HG03520 (cell line): ENCODE results near the gene JAML.
A peak's percentile ranks its signal among the peaks of the same experiment; 100 is the strongest.

ENCODE experiments used
- ATAC-seq: cut with Tn5 transposase; IDR thresholded peaks from one replicate; pipeline ENCODE4 v1.9.1; 2021; ENCODE audit warnings: mild to moderate bottlenecking, moderate library complexity; ENCODE audit not compliant: unreplicated experiment

The JAML gene

DNA sequence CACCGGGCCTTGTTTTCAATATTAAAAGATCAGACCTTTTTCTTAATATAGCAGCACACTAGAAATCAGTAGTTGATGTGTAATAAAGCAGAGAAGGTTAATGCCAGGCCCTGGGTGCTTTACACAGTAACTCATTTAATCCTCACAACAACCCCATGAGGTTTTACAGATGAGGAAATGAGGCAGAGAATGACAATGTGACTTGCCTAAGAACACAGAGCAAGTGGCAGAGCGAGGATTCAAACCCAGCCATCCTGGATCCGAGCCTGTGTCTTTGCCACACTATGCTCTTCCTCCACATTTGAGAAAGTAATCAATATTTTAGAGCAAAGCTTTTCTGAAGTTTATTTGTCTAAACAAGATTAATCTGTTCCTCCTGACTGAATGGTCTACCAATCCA, 7.2 kb downstream of the JAML start:
- no peak for ATAC-seq

DNA sequence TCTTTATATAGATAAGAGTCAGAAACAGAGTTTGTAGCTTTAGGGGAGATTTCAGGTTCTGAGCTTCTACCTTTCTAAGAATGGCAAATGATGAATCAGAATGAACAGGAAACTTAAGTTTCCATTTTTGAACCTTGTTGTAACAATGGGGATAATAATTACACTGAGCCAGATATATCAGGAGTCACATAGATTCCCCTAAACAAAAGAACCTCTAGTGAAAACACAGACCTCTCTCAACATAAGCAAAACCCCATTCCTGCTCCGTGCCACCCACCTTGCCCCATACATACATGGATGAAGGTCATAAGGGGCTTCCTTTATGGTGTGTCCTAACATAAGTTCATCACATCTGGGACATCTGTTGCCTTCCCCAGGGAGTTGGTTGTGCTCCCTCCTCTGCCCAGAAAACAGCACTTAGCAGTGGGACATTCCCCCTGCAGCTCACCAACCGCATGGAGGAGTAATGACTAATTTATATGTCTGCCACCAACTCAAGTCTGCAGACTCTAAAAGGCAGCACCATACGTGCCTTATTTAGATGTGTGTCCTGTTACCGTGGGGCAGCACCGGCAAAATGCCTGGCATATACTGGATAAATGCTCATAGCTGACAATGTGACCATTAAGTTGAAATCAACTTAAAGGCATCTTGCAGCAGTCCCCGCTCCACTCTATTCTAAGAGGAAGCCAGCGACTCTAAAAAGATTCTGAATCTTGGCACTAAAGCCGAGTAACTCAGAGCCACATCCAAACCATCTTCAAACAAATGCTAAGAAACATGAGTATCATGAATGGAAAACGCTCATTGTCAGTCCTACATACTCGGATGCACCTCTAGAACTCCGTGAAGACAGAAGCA, 8.0 kb downstream of the JAML start:
- ATAC-seq, result peak; percentile 50

DNA sequence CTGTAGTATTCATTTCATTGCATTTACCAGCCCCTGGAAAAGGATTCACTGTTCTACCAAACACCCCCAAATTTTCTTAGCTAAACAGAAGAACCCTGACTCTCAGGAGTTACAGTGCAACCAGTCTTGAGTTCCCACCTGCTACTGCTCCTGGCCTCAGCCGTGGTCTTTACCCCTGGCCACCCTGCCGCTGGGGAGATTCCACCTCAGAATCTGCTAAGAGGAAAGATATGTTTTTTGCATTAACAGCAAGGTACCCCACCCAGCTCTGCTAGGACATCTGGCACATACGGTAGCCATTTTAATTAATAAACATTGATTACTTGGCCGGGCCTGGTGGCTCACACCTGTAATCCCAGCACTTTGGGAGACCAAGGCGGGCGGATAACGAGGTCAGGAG, 9.0 kb downstream of the JAML start:
- ATAC-seq, result no peak

DNA sequence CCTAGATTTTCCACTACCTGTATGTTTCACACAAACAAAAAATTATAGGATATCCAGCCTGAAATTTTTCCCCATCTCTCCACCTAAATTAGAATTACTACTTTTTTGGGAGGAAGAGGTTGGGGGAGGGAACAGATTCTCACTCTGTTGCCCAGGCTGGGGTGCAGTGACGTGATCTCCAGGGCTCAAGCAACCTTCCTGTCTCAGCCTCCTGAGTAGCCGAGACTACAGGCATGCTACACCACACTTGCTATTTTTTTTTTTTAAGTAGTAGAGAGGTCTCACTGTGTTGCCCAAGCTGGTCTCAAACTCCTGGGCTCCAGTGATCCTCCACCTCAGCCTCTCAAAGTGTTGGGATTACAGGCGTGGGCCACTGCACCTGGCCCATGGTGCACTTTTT, 9.5 kb downstream of the JAML start:
- ATAC-seq, result no peak

DNA sequence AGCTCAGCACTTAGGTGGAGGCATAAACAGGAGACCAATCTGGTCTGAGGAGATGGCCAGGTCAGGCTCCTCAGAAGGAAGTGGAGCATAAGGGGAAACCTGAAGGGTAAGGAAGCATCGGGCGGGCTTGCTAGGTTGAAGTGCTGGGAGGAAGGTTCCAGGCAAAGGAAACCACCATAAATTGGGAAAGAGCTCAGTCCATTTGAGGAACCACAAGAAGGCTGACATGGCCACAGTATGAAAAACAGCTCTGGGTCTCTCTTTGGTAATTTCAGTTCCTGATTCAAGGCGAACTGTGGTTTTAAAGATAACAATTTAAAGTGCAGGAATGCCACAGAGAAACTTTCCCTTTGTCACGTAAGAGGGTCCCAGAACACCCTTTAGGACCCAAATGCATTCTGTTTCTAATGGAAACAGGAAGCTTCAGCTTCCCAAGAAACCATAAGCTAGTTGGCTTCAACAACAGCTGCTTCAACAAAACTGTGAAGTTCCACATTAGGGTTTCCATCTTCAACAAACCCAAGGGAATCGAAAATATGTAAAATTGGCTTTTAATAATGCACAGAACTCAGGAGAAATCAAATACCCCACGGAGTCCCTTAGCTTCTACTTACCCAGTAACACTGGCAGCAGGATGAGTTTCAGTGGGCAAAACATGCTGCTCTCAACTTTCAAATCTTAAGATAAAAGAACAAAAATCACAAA, 10.4 kb downstream of the JAML start:
- no peak for ATAC-seq

DNA sequence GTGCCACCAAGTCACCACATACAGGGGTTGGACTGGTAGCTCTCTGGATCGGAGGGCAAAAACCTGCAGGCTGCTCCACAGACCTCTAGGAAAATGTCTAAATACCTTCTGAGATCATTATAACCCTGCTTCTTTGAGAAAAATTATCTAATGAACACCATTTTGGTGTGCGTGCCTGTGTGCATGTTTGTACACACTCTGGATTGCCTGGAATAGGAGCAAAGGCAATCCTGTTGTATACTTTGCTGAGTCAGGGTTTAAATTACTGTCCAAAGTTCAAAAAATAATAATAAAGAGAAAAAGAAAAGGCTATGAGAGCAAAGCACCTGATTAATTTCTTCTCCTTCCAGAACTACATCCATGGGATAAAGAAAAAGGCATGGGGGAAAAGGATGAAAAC, 11.0 kb downstream of the JAML start:
- no peak for ATAC-seq

DNA sequence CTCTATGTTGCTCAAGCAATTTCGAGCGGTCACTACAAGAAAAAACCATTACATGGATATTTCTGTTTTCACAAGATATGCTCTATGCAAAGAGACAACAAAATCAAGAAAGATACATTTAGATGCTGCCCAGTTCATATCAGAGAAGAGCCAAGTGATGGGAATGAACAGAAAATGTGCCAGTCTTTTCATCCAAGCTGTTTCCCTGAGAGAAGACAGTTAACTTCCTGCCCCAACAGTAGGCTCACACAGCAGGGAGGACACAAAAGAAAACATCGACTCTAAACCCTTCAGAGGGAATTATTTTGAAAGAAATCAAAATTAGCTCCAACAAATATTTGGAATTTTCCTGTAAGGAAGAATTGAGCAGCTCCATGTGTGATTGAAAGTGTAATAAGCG, 11.6 kb downstream of the JAML start:
- no peak for ATAC-seq

DNA sequence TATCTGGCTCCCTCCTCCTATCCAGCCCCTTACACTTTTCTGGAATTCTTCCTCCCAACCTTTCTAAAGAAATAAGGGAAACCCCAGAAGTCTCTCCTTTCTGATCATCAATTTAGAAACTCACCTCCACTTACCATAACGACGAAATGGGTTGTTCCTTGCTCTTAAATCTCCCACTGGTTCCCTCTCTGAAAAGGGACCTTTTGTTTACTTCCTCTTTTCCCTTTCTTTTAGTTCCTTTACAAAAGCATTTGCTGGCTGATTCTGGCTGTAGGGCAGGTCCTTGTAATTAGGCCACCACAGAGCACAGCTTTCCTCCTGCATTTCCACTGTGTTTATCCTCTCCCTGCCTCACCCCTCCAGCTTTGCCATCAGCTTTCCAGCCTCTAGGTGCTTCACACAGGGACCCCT, 12.0 kb downstream of the JAML start:
- ATAC-seq, result no peak

DNA sequence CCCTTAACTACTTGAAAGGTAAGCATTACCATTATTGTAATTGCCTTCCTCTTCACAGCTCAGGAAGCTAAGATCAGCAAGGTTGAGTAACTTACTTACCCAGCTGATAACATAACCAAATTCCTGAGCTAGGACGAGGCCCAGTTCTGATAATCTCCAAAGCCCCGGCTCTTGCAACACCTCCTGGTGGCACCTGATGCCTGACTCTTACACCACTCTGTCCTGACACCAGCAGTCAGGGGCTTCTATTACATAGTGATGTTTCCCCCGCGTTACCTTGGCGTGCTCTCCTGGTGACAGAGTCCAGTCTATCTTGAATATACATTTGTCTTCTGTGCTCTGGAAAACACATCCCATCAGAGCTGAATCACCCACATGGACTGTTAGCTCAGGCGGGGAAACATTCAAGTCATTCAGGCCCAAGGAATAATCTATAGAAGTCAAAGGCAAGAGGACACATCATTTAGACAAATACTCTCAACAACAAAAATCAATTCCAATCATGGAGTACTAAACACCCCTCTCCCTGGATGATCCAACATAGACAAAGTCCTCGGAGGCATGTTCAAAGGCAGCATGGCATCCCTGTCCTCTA, 12.6 kb downstream of the JAML start:
- no peak for ATAC-seq

DNA sequence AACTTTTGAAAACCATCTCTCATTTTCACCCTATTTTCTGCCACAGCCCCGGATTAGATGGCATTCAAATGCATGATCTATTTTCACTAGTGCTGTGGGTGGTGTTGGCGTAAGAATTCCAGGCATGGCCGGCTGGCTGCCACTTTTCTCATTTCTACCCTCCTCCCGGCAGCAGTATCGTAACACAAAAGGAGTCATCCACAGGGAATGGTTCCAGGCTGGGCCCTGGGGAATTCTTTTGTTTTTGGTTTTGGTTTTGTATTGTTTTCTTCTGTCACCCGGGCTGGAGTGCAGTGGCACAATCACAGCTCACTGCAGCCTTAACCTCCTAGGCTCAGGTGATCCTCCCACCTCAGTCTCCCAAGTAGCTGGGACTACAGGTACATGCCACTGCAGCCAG, 13.8 kb downstream of the JAML start:
- no peak for ATAC-seq

DNA sequence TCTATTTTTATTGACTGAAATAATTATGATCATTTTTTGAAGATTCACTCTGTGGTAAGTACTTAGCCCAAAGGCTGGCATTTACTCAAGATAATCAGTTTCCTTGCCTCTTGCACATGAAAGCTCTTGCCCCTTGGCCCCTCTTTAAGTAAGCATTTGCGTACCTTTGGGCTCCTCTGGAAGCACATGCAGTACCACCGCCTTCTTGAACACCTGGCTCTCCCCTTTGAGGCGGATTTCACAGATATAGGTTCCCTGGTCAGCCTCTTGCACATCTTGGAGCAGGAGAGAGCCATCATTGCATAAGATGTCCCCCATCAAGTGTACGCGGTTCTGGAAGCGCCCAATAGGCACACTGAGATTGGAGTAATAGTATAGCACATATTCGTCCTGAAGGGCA, 14.5 kb downstream of the JAML start:
- ATAC-seq, result no peak

DNA sequence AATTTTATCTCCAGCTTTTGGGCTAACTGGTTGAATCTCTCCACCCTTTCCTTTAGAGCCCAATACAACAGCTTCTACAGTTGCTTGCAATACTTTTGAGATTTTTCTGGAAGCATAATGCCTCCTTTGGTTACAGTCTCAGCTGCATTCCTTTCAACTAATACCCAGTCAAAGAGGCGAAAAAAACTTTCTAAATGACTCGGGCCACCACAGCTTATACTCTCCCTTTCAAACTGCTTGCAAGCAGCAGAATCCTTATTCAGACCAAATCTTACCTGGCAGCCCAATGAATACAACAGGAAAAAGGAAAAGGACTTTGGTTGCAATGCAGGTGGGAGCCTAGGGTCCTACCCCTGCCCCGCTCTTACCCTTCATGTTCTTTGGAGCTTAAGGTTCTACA, 15.8 kb downstream of the JAML start:
- ATAC-seq, result no peak

DNA sequence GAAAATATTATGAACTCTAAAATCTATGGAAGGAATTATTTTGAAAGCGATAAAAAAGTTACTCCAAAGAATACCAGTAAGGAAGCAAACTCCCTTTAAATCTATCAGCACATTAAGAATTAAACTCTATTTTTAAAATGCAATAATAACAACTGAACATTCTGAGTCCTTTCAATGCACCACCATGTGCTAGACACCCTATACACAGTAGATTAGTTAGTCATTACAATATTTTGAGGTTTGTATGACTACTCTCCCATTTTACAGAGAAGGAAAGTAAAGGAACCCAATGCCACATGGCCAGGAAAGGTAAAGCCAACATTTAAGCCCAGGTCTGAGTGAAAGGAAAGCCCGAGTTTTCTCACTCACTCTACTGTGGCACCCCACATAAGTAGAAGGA, 17.7 kb downstream of the JAML start:
- ATAC-seq, result no peak

DNA sequence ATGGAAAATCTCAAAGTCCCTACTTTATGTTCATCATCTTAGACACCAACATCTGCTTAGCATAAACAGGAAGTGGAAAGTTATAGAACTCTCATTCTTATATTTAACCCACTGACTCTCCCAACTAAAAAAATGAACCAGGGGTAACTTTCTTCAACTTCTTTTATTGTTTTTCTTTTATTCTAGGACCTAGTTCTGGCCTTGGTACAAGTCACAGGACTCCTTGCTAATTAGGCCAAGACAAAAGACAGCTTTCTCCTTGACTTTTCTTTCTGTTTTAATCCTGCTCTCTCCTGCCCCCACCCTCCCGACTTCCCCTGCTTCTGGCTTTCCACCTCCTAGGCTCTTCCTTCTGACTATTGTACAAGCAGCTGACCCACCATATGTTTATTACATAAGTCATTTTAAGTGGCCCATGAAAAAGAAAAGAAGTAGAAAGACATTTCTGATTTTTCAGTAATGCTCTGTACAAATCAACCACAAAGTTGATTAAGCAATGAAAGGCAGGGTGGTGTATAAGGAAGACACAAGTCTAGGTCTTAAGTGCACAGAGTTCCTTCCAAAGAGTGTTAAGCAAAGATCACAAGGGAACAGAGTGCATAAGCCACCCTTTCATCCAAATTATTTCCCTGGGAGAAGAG, 18.3 kb downstream of the JAML start:
- no peak for ATAC-seq

DNA sequence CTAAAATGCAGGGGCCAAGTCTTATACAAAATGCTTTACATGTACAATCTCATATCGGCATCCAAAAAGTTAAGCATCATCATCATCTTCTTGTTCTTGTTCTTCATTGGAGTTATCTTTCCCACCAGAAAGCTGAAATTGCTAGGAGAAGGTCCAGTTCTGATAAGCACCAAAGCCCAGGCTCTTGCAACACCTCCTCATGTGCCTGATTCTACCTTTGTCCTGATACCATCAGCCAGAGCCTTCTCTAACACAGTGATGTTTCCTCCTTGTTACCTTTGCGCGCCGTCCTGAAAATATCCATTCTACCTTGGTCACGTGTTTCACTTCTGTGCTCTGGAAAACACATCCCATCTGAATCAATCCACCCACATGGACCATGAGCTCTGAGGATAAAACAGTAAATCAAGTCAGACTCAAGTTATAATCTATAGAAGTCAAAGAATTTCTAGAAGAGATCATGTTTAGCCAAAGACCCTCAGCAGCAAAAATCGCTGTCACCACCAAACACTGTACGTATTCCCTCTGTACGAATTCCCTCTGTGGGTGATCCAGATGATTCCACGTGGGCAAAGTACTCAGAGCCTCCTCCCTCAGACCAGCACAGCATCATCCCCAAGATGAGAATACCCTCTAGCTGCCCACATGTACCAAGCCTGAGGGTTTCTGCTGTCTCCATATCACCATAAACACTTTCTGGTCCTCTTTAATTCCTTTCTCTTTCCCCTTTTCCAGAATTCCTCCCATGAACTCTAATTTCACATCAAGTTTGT, 19.0 kb downstream of the JAML start:
- no peak for ATAC-seq

DNA sequence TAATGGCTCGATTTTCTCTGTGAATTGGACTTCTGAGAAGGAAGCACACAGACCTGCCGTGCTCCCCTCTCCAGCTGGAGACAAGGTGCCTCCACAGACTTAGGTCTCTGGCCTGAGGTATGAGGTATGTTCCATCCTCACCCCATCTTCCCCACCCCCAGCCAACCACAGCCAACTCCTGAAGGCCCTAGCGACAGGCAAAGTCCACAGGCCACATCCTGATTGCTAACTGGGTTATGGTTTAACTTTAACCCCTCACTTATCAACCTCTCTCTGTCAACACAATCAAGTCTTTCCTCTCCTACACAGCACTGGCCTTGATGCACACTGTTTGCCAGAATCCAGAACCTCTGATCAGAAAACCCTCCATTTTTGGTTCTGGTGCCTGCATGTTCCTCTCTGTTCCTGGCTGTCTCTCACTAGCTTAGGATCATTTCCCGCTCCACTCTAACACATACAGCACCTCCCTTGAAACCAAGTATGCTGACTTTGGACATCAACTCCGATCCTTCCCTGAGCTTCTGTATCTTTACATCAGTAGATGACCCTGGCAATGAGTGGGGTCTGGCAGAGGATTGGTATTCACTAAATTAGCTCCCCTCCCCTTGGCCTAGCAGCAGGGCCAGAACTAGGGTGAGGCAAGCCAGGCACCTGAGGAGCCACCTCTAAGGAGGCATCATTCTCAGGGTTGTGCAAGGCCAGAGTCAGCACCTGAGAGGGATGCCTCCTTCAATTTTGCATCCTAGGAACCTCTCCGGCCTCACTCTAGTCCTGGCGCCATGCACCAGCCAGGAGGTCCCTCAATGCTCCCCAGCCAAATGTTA, 22.0 kb downstream of the JAML start:
- ATAC-seq, result no peak

DNA sequence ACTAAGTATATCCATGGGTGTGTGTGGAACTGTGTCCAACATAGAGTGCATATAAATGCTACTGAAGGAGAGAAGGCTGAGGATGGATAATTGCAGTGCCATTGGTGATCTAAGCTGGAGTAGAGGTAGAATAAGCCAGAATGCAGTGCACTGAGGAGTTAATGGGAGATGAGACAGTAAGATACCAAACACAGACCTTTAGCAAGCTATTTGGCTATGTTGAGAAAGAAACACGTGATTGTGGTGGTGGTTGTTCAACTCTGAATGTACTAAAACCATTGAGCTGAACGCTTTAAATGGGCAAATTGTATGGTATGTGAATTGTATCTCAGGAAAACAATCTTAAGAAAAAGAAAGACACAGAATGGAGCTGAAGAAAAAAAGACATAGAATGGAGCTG, 22.8 kb downstream of the JAML start:
- no peak for ATAC-seq

DNA sequence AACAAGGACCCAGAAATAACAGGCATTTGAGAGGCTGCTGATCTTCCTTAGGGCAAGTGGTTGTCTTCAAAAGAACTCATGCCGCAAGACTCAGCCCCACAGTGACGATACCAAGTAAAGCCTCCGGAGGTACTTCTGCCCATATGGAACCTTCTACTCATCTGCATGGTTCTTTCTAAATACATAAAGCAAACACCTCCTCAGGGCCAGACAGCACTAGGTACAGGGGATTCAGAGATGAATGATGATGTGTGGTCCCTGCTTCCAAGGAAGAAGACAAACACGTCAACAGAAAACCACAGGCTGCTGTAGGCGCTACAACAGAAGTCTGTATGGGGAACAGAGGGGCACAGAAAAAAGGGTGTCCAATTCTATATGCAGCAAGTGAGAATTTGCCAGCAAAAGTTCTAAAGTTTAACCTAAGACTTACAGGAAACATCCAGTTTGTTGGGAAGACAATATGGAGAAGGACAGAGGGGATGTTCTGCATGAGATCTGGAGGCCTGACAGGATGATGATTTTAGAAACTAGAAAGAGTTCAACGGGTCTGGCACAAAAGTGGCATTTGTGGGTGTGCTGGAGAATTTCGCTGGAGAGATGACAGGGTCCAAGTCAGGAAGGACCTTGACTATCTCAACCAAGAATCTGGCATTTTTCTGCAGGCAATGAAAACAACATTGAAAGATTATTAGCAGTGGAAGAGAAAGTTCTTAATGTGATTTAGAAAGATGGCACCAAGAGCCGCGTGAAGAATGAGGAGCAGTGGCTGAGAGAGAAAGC, 23.7 kb downstream of the JAML start:
- no peak for ATAC-seq

DNA sequence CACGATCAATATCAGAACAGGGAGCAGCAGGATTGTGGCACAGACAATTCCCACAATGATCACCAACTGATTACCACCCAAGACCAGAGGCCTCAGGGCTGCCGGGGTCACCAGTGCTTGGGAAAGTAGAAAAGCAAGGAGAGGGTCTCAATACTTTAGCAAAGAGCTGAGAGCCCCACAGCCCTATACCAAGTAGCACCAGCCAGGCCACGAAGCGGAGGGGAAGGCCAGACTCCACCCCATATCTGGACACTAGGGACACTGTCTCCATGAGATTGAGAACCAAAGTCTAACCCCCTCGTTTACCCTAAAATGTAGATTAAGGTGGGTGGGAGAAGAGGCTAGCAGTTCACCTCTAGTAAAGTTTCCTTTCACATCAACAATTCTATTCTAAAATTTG, 24.3 kb downstream of the JAML start:
- no peak for ATAC-seq
